COR-L47 (cell line): ENCODE measurements around the gene MMAA.
"Not testable (repeated sequence)": the region's sequence is repeated elsewhere in the genome, so short reads cannot be mapped to it uniquely, and the experiment has no call there.

ENCODE experiments used
- DNase-seq: peaks from one replicate; lab custom pipeline; 2025; lab: John Stamatoyannopoulos, UW

Gene MMAA

DNA sequence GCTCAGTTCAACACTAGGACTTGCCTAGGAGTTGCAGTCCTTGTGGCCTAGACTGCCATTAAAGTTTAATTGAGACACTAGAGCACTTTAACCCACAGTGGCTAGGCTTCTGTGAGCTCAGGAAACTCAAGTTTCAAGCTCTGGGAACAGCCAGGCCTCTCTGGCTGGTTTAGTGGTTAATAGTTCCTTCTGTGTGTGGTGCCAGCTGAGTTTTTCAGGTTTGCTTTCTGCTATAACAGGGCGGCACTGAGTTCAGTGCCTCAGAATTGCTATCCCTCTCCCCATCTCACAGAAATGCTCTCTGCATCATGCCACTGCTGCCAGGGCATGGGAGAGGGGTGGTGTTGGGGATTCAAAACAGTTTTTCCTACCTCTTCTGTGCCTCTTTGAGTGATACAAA is 15.9 kb downstream of the MMAA start:
- DNase-seq, result no peak

GRCh38 chr4:145635630-145636029 is 16.4 kb downstream of the MMAA start:
- no peak for DNase-seq

DNA sequence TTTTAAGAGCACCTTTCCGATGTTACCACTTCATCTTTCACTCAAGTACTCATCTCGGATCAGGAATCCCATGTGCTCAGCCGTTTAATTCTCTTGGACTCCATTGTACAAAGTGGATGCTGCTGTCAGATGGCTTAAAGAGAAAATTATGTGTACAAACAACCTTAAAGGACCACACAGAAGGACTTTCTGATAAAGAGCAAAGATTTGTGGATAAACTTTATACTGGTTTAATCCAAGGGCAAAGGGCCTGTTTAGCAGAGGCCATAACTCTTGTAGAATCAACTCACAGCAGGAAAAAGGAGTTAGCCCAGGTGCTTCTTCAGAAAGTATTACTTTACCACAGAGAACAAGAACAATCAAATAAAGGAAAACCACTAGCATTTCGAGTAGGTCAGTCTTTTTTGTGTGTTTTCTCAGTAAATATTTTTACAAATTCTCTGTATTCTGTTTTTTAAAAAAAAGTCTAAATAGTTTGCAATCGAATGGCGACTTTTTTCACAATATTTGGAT is 20.1 kb downstream of the MMAA start:
- no peak for DNase-seq

GRCh38 chr4:145640236-145640635 is 21.1 kb downstream of the MMAA start:
- not testable (repeated sequence) for DNase-seq

DNA sequence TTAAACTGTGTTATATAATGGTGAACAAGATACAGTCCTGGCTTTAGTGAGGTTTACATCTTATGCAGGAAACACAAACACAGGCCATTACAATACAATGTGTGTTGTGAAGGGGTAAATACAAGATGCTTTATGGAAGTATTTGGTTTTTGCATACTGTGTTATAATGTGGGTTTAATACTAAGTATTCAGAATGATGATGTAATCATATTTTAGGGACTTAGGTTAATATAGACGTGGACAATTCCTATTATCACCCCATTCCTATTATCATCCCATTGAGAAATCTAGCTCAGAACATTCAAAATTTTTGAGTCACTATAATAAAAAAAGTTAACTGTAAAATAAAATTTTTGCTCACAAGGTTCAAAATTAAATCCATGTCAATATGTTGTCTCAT is 24.1 kb downstream of the MMAA start:
- DNase-seq, result no peak

DNA sequence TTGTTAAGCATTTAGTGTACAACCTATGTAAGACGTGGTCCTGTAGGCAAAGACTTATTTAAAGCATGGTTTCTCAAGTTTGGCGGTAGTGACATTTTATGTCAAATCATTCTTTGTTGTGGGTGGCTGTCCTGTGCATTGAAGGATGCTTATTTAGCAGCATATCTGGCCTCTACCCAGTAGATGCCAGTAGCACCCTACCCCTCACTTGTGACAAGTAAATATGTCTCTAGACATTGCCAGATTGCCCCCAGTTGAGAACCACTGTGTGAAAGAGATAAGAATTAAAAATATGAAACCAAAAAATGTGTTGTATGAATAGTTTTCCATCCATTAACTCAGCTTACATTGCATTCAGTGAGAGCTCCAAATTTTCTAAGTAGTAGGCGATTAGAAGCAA is 25.5 kb downstream of the MMAA start:
- DNase-seq, result peak; percentile 67

DNA sequence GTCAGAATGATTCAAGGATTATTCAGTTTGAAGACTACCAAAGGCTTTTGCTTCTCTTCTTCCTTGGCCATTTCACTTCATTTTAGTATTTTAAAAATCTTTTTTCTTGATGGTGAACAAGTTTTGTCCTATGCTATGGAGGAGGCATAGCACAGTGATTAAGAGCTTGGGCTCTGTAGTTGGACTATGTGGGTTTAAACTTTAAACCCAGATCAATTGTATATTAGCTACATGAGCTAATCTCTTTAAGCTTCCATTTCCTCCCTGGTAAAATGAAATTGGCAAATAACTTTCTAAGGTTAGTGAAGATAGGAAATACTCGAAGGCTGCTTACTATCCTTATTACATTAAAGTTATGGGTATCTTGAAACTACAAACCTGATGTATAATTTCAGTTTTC is 37.0 kb downstream of the MMAA start:
- DNase-seq, result no peak

- DNase-seq, result no peak
Measured at GRCh38 chr4:145660064-145660463, 40.9 kb downstream of the MMAA start.

GRCh38 chr4:145663194-145663593 is 44.0 kb downstream of the MMAA start:
- no peak for DNase-seq

- no peak for DNase-seq
Measured at GRCh38 chr4:145665773-145666172, 46.6 kb downstream of the MMAA start.

DNA sequence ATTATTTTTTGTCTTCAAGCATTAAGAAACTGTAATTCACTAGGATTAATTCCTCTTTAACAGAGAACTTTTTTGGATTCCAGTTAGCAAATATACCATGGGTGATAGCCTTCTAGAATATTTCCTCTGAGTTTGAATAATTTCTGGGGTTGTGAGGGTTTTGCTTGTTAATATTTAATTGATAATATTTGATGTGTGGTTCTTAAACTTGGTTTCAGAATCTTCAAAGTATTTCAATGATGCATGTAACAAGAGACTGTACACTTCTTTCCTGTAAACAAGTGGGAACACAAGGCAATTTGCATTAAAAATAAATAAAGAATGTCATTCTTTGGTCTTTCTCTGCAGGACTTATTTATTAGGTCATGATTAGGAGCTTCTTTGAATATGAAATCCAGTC is 51.2 kb downstream of the MMAA start:
- DNase-seq, result no peak

- peak; percentile 82 for DNase-seq
Measured at GRCh38 chr4:145679520-145679919, 60.3 kb downstream of the MMAA start.

GRCh38 chr4:145679991-145680455 is 60.8 kb downstream of the MMAA start, which contains the start of gene C4orf51:
TSS of gene C4orf51 (plus strand) at chr4:145680146. CDS start at chr4:145680204, 58 bp downstream.
- peak; percentile 71 for DNase-seq

GRCh38 chr4:145680902-145681301 is 61.7 kb downstream of the MMAA start:
- no peak for DNase-seq

GRCh38 chr4:145681518-145681917 is 62.3 kb downstream of the MMAA start:
- DNase-seq, result no peak

DNA sequence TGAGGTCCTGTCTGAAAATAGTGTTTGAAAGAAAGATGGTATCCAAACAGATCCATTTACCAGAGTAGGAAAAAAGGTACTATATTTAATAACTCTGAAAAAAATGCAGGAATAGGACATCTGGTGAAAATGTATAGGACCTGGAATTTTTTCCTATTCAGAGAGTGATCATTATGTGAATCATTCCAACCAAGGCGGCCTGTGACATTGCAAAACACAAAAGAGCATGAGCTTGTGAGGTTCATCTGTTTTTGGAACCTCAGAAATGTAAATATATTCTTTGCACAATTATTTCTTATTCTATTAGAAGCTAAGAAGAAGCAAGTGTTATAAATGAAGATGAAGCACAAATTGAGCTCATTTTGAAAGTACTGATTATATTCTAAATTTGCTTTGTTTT is 62.8 kb downstream of the MMAA start:
- DNase-seq, result no peak

GRCh38 chr4:145686991-145687390 is 67.8 kb downstream of the MMAA start:
- DNase-seq, result no peak

- DNase-seq, result no peak
Measured at GRCh38 chr4:145690610-145691009, 71.4 kb downstream of the MMAA start.

GRCh38 chr4:145691416-145691815 is 72.2 kb downstream of the MMAA start:
- not testable (repeated sequence) for DNase-seq

GRCh38 chr4:145694929-145695328 is 75.7 kb downstream of the MMAA start:
- DNase-seq, result no peak

GRCh38 chr4:145697332-145697731 is 78.1 kb downstream of the MMAA start:
- DNase-seq, result no peak

- DNase-seq, result no peak
Measured at GRCh38 chr4:145698507-145698906, 79.3 kb downstream of the MMAA start.

- no peak for DNase-seq
Measured at GRCh38 chr4:145703850-145704497, 84.8 kb downstream of the MMAA start.

GRCh38 chr4:145709336-145709735 is 90.2 kb downstream of the MMAA start:
- peak; percentile 92 for DNase-seq
